ENCODE results near the gene NFYA. TPM values are rescaled to one million over a fixed set of nuclear protein-coding genes. Genes with fewer than 3 reads are reported as not detected.

NFYA gene
- total RNA-seq, 1 experiment from 2014 or later: 43.0 TPM

DNA sequence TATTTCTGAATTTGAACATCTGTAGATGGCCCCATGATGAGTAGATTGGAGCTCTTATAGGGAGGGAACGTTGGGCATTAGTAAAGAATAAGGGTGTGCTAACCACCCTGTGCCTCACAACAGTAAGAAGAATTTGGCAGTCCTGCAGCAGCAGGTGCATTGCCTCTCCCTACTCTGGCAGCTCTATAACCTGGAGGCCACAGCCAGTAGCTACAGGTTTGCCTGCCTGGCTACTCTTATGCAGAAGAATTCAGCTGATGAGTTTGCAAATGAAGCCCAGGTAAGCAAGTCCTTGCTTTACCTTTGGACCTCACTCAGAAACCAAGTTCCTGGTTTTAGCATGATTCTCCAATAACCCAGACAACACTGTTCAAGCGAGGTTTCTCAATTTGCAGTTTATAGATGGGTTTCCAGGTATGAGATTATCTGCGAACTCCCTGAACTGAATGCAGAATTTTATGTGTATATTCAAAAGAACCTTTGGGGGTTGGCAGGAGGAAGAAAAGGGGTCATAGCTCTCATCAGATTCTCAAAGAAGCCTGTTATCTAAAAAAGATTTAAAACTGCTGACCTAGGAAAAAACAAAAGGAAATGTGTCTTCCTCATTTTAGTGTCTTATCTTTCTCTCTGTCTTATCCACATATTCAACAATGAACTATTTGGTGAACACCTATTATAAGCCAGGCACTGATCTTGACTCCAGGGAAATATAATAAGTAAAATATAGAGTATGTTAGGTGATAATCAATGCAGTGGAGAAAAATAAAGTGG, 62.5 kb downstream of the NFYA start:
- Histone ChIP-seq H4K91ac (ENCODE audit: insufficient read length, low read depth, low read length) (no peak overlapping the region), H2AK5ac (ENCODE audit: insufficient read length, low read length) (no peak overlapping the region), H2AFZ (ENCODE audit: low read length) (no peak overlapping the region), H3K23me2 (ENCODE audit: insufficient read length, low read depth, low read length, poor library complexity, severe bottlenecking) (peaks cover 3% of the 10 kb centered on the region), H3K56ac (ENCODE audit: insufficient read length, low read depth, low read length) (no peak overlapping the region), H3T11ph (ENCODE audit: low read length) (no peak overlapping the region), H3K9me3 (ENCODE audit: control insufficient read depth, low read depth, low read length) (no peaks in the 10 kb centered on the region), H3K27me3 (ENCODE audit: insufficient read depth, low read length) (no peaks in the 10 kb centered on the region), H4K20me1 (ENCODE audit: control insufficient read depth, insufficient read depth, insufficient read length) (no peaks in the 10 kb centered on the region), H3K79me1 (ENCODE audit: insufficient read depth, low read depth, low read length, poor library complexity, severe bottlenecking) (no peaks in the 10 kb centered on the region), H3K79me2 (ENCODE audit: insufficient read depth, low read length) (no peaks in the 10 kb centered on the region), H3K4me2 (ENCODE audit: insufficient read depth, insufficient read length, low read length) (no peak overlapping the region), H2BK120ac (ENCODE audit: low read depth, low read length, poor library complexity, severe bottlenecking) (no peak overlapping the region), H2BK5ac (ENCODE audit: insufficient read length, low read length) (no peak overlapping the region), H2BK15ac (ENCODE audit: low read depth, low read length) (no peak overlapping the region), H3K4ac (ENCODE audit: low read depth, low read length) (no peak overlapping the region), H3K14ac (ENCODE audit: insufficient read depth, low read length) (no peak overlapping the region), H4K5ac (ENCODE audit: insufficient read length, low read depth, low read length) (no peak overlapping the region), H3K9ac (ENCODE audit: extremely low read depth, insufficient read length, low read length) (no peak overlapping the region), H3K23ac (ENCODE audit: insufficient read length, low read depth, low read length) (no peak overlapping the region), H3K18ac (ENCODE audit: insufficient read length, low read depth, low read length) (no peak overlapping the region), H2BK12ac (ENCODE audit: insufficient read length, low read depth, low read length) (no peak overlapping the region), H3K27ac (ENCODE audit: insufficient read length, low read depth, low read length) (no peak overlapping the region), H2BK20ac (ENCODE audit: low read depth, low read length, poor library complexity, severe bottlenecking) (no peak overlapping the region), H3K4me1 (ENCODE audit: insufficient read depth, low read length) (no peaks in the 10 kb centered on the region), H4K8ac (replicated peaks; ENCODE audit: insufficient read length, low read depth, low read length) (no peak overlapping the region)
- TF ChIP-seq, protein P1, sequence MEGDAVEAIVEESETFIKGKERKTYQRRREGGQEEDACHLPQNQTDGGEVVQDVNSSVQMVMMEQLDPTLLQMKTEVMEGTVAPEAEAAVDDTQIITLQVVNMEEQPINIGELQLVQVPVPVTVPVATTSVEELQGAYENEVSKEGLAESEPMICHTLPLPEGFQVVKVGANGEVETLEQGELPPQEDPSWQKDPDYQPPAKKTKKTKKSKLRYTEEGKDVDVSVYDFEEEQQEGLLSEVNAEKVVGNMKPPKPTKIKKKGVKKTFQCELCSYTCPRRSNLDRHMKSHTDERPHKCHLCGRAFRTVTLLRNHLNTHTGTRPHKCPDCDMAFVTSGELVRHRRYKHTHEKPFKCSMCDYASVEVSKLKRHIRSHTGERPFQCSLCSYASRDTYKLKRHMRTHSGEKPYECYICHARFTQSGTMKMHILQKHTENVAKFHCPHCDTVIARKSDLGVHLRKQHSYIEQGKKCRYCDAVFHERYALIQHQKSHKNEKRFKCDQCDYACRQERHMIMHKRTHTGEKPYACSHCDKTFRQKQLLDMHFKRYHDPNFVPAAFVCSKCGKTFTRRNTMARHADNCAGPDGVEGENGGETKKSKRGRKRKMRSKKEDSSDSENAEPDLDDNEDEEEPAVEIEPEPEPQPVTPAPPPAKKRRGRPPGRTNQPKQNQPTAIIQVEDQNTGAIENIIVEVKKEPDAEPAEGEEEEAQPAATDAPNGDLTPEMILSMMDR (conservative IDR thresholded peaks at IDR 0.05): no peak
- Mint-ChIP-seq H3K36me3 (ENCODE audit: insufficient read depth in 1 of 3, low read depth in 3 of 3) (no peaks in the 10 kb centered on the region; a peak in 1 of 7 replicates), H3K27me3 (ENCODE audit: low read depth) (no peaks in the 10 kb centered on the region), H3K9me3 (no peaks in the 10 kb centered on the region), H3K27ac (no peak overlapping the region), H3K4me1 (peaks cover 3 to 9% of the 10 kb centered on the region in 2 experiments; a peak in 3 of 4 replicates), H3K4me3 (no peak overlapping the region)
- no CpG with 5 or more reads among the region's 3 CpGs for WGBS (ENCODE audit: extremely low coverage, insufficient read length, low lambda C conversion rate)
- no peak for DNase-seq

Measured in H9 (cell line).